Suprapubic skin (tissue), 4 donors: Measurements from ENCODE around the gene CSTPP1.

Experiments
- POLR2A ChIP-seq, 2 donors: fragments of 450-650 bp; IDR thresholded peaks; one replicate each; pipeline ENCODE4 v1.6.1; 2017; ENCODE audit warnings: antibody characterized with exemption in 2 of 2, mild to moderate bottlenecking in 2 of 2, moderate library complexity in 2 of 2
- POLR2AphosphoS5 ChIP-seq, 3 donors: sonication (generic); formaldehyde crosslinking; IDR thresholded peaks; one replicate each; pipeline ENCODE4 v1.6.1; 2017; ENCODE audit warnings: antibody characterized with exemption in 3 of 3
- TF ChIP-seq, protein P1 (sequence below), 2 donors: fragments of 200-600 bp in 1 of 2; fragments of 450-650 bp in 1 of 2; sonication (generic) in 1 of 2; IDR thresholded peaks; one replicate each; pipeline ENCODE4 v1.5.1; 2016 to 2019; ENCODE audit warnings: antibody characterized with exemption in 2 of 2, mild to moderate bottlenecking in 1 of 2, moderate library complexity in 1 of 2

DNA sequence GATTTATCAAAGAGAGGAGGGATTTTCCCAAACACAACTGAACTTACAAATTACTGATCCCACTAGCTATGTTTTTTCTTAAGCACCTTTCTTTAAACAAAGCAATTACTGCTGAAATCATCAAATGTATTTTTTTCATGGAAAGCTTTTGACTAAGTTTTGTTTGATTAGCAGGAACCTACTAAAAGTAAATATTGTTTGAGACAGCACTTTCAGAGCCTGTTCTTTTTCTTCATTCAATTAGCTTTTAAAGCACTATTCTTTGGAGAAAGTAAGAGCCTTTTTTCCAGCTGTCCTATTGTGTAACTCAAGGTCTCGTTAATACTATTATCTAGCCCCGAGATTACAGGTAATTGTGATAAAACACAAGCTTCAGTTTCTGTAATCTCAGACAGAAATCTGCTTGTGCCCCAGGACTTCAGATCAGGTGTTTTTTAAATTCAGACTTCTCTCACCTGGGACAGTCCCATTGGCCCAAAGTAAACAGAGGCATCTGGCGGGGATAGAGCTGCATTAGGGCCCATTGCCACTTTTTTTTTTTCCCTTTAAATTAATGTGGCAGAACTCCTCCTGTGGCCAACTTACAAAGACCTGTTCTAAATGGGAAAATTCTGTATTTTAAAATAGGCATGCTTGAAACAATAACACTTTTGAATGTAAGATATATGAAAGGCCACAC is 11.0 kb downstream of the CSTPP1 start:
- TF ChIP-seq, protein P1, sequence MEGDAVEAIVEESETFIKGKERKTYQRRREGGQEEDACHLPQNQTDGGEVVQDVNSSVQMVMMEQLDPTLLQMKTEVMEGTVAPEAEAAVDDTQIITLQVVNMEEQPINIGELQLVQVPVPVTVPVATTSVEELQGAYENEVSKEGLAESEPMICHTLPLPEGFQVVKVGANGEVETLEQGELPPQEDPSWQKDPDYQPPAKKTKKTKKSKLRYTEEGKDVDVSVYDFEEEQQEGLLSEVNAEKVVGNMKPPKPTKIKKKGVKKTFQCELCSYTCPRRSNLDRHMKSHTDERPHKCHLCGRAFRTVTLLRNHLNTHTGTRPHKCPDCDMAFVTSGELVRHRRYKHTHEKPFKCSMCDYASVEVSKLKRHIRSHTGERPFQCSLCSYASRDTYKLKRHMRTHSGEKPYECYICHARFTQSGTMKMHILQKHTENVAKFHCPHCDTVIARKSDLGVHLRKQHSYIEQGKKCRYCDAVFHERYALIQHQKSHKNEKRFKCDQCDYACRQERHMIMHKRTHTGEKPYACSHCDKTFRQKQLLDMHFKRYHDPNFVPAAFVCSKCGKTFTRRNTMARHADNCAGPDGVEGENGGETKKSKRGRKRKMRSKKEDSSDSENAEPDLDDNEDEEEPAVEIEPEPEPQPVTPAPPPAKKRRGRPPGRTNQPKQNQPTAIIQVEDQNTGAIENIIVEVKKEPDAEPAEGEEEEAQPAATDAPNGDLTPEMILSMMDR (IDR thresholded peaks at IDR 0.05), result no peak
- TF ChIP-seq POLR2A (IDR thresholded peaks at IDR 0.05), result no peak
- TF ChIP-seq POLR2AphosphoS5 (IDR thresholded peaks at IDR 0.05), result no peak
